ENCODE measurements around the gene PCDH20. TPM values are rescaled to one million over a fixed set of nuclear protein-coding genes. Genes with fewer than 3 reads are reported as not detected.

The PCDH20 gene
- total and polyA plus RNA-seq, 8 donors: 2.7 to 32.7 (median 12.8) TPM

DNA sequence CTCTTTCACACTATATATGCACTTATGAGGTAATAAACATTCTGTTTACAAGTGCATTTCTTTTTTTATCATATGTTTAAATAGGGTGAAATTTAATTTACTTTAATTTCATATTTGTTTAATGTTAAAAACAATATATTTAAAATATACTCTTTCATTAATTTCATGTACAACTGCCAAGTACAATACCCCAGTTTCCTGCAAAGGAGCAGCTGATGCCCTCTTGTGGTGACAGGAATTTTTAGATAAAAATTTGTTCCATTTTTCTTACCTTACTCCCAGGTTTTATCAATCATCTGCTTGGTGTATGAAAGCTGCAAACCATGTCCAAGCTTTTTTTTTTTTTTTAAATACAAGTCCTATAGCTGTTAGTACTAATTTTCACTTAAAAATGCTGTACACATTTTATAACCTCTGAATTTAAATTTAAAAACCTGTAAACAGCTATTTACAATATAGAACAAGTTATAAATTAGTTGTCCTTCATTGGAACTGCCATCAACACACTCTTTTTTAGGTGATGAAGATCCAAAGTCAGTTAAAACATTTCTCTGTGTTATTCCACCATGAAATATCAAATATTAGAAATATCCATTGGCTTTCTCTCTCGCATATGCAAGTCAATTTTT, 4.9 kb downstream of the PCDH20 start:
- intact Hi-C loops (cut with DNase I): no loop called here
- no peaks in the 10 kb centered on the region for H3K9me3 ChIP-seq
- ATAC-seq: no peak
- no peak overlapping the region for H3K4me3 ChIP-seq
- H3K36me3 ChIP-seq: no peaks in the 10 kb centered on the region
- no peak overlapping the region for H3K27ac ChIP-seq
- peak in 1 of 2 donors; percentile 41 for TF ChIP-seq CTCF (IDR thresholded peaks at IDR 0.05)
- no peaks in the 10 kb centered on the region for H3K4me1 ChIP-seq
- peak in 1 of 4 donors; percentile 32 for DNase-seq
- H3K27me3 ChIP-seq: peaks cover 18 to 39% of the 10 kb centered on the region in 2 donors

DNA sequence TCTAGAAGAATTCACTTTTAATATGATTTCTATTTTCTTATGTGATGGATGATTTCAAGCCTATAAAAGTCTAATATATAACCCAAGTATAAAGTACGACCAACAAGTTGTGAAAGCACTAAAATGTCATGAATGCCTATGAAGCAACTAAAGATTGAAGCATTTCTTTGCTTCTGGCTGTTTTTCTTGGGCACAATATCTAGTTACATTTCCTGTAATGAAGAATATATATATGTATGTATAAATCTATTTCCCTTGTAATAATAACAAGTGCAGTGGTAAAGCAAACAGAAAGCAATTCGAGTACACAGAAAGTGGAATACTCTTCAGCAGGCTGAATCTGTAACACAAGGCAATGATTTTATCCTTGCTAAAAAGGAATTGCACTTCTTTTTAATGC, 5.4 kb downstream of the PCDH20 start:
- intact Hi-C loops (cut with DNase I): no loop called here
- Histone ChIP-seq H3K27me3 (peaks cover 18 to 34% of the 10 kb centered on the region in 2 donors), H3K4me3 (no peak overlapping the region), H3K36me3 (no peaks in the 10 kb centered on the region), H3K27ac (no peak overlapping the region), H3K4me1 (no peaks in the 10 kb centered on the region), H3K9me3 (no peaks in the 10 kb centered on the region)
- ATAC-seq (no peak), DNase-seq (no peak)
- TF ChIP-seq CTCF (IDR thresholded peaks at IDR 0.05): no peak

- DNase-seq: no peak
- Histone ChIP-seq H3K4me3 (no peak overlapping the region), H3K27me3 (peaks cover 1 to 17% of the 10 kb centered on the region in 2 donors), H3K36me3 (no peaks in the 10 kb centered on the region), H3K9me3 (no peaks in the 10 kb centered on the region), H3K4me1 (no peaks in the 10 kb centered on the region), H3K27ac (no peak overlapping the region)
- no peak for ATAC-seq
- intact Hi-C loops (cut with DNase I): no loop called here
- TF ChIP-seq CTCF (IDR thresholded peaks at IDR 0.05): no peak
Measured at GRCh38 chr13:61408571-61408970, 7.1 kb downstream of the PCDH20 start.

- intact Hi-C loops (cut with DNase I): no loop called here
Measured at GRCh38 chr13:61406275-61406674, 9.4 kb downstream of the PCDH20 start.

DNA sequence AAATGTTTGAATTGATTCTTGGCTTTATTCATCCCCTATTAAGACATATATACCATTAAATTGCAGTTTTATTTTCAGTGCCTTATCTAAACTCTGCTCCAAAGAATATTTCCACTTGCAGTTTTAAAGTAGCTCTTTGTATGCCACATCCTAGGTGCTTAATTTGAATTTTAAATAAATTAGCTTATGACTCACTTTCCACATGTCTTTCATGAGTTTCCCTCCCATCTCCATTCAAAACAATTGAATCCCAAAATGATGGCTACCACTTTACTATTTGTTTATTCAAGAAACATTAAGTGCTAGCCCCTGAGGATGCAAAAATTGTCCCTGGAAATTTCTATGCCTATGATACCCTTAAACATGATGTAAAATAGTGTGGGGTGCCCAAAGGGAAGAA, 19.5 kb downstream of the PCDH20 start:
- no peaks in the 10 kb centered on the region for H3K36me3 ChIP-seq
- no peaks in the 10 kb centered on the region for H3K9me3 ChIP-seq
- no peak for ATAC-seq
- DNase-seq: no peak
- H3K27me3 ChIP-seq: no peaks in the 10 kb centered on the region
- no peak overlapping the region for H3K4me3 ChIP-seq
- no peak for TF ChIP-seq CTCF (IDR thresholded peaks at IDR 0.05)
- H3K27ac ChIP-seq: no peak overlapping the region
- intact Hi-C loops (cut with DNase I): no loop called here
- no peaks in the 10 kb centered on the region for H3K4me1 ChIP-seq

More at GRCh38 chr13:61406275-61406674, 9.4 kb downstream of the PCDH20 start:
- H3K36me3 ChIP-seq: no peaks in the 10 kb centered on the region
- no peak for TF ChIP-seq CTCF (IDR thresholded peaks at IDR 0.05)
- no peaks in the 10 kb centered on the region for H3K4me1 ChIP-seq
- no peaks in the 10 kb centered on the region for H3K9me3 ChIP-seq
- no peaks in the 10 kb centered on the region for H3K27me3 ChIP-seq
- peak; percentile 71 for ATAC-seq
- H3K4me3 ChIP-seq: no peak overlapping the region
- no peak overlapping the region for H3K27ac ChIP-seq
- DNase-seq: no peak
